Activated naive CD8-positive, alpha-beta T cell treated with anti-CD3 and anti-CD28 coated beads for 36 hours (primary cell): Measurements from ENCODE around the gene USP22. TPM values are rescaled to one million over a fixed set of nuclear protein-coding genes. Genes with fewer than 3 reads are reported as not detected.

Experiments
- DNase-seq: peaks from one replicate; pipeline ENCODE4 v3.0.0; 2021
- H3K27ac Mint-ChIP-seq: one replicate; pipeline ENCODE4 v1.8.0; 2022; ENCODE audit warnings: mild to moderate bottlenecking, moderate library complexity, mixed read lengths
- H3K27me3 Mint-ChIP-seq: one replicate; pipeline ENCODE4 v1.8.0; 2022; ENCODE audit warnings: mild to moderate bottlenecking, mixed read lengths
- H3K36me3 Mint-ChIP-seq: one replicate; pipeline ENCODE4 v1.8.0; 2021; ENCODE audit warnings: mild to moderate bottlenecking, mixed read lengths
- H3K4me1 Mint-ChIP-seq: one replicate; pipeline ENCODE4 v1.8.0; 2021; ENCODE audit warnings: mixed read lengths
- H3K4me3 Mint-ChIP-seq: one replicate; pipeline ENCODE4 v1.8.0; 2022; ENCODE audit warnings: mild to moderate bottlenecking, moderate library complexity, mixed read lengths
- H3K9me3 Mint-ChIP-seq: one replicate; pipeline ENCODE4 v1.8.0; 2022; ENCODE audit warnings: mixed read lengths
- total RNA-seq, 2 experiments: library from RNA; stranded (reverse); gene quantifications; one replicate each; pipeline ENCODE4 v1.2.3, GENCODE V29; 2021

The USP22 gene
- total RNA-seq, 2 experiments from 2014 or later: 178 to 183 TPM

DNA sequence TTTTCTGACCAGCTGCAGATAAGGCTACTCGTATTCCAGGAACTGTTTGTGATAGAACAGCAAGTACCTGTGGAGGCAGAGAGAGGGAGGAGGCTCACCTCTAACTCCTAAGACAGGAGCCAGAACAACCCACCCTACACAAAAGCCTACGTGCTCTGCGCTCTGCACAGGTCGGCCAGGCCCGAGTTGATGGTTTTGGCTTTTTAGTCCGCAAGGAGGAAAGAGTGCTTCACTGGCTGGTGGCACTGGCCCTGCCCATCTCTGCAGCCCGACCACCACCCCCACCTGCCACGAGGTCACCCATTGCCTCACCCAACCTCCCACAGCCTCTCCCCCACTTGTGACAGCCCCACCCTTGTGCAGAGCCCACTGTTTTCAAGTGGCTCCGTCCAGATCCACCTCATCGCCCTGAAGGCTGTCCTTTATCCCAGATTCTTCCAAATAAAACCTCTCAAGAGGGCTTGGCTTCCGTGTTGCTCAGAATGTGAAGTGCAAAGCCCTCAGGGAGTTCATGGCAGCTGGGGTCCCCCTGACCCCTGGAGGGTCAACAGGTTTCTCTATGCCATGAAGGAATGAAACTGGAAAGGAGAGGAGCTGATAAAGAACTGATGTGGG, 39.7 kb downstream of the USP22 start:
- no peak for DNase-seq
- H3K36me3 Mint-ChIP-seq: peaks cover 34% of the 10 kb centered on the region
- H3K9me3 Mint-ChIP-seq: no peaks in the 10 kb centered on the region
- no peak overlapping the region for H3K4me3 Mint-ChIP-seq
- H3K4me1 Mint-ChIP-seq: peaks cover 27% of the 10 kb centered on the region
- no peaks in the 10 kb centered on the region for H3K27me3 Mint-ChIP-seq
- H3K27ac Mint-ChIP-seq: no peak overlapping the region

DNA sequence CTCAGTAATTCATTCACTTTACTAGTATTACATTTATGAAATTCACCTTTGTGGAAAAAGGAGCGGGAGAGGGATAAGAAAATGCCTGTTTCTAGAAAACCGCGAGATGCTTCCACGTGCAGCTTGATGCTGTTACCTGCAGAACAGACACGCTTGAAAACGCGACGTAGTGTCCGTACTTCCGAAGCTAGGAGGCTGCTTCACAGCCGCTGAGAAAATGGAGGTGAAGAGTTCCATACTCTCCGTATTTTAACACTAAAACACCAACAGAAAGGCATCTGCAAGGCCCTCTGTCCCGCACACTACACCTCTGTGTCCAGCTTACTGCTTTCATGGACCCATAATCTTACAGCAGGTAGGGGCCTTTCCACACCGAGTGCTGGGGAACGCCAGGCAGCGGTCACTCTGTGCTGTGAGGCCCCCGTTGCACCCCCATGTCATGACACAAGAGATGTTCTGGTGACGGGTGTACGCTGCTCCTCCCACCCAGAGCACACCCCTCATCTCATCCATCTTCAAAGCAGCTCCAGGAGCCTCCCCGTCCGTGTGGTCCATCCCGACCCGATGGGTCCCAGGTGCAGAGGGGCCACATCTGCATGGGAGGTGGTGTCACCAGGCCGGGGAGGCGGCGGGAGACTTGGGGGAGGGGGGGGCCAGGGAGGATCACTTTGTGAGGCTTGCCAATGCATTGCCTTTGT, 40.4 kb downstream of the USP22 start:
- Mint-ChIP-seq H3K27ac (no peak overlapping the region), H3K27me3 (no peaks in the 10 kb centered on the region), H3K36me3 (peaks cover 30% of the 10 kb centered on the region), H3K4me3 (no peak overlapping the region), H3K9me3 (no peaks in the 10 kb centered on the region), H3K4me1 (peaks cover 30% of the 10 kb centered on the region)
- no peak for DNase-seq

DNA sequence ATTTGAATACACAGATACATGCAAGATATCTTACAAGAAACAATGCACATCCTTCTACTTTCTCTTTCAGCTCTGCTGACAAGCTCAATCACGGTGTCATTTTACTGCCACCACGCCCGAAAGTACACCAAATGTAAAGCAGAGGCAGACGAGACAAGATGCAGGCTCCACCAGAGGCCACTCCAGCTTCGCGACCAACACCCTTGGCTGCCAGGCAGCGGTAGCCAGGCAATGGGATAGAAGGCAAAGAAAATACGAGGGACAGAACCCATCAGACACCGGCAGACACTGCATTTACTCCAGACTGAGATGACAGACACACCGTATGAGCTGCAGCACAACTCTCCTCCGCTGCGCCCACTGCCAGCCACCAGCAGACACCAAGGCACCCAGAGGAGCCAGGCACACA, 41.0 kb downstream of the USP22 start:
- Mint-ChIP-seq H3K27me3 (no peaks in the 10 kb centered on the region), H3K36me3 (peaks cover 28% of the 10 kb centered on the region), H3K4me3 (no peak overlapping the region), H3K27ac (peak overlapping the region; percentile 44), H3K4me1 (peaks cover 30% of the 10 kb centered on the region), H3K9me3 (no peaks in the 10 kb centered on the region)
- DNase-seq: no peak

DNA sequence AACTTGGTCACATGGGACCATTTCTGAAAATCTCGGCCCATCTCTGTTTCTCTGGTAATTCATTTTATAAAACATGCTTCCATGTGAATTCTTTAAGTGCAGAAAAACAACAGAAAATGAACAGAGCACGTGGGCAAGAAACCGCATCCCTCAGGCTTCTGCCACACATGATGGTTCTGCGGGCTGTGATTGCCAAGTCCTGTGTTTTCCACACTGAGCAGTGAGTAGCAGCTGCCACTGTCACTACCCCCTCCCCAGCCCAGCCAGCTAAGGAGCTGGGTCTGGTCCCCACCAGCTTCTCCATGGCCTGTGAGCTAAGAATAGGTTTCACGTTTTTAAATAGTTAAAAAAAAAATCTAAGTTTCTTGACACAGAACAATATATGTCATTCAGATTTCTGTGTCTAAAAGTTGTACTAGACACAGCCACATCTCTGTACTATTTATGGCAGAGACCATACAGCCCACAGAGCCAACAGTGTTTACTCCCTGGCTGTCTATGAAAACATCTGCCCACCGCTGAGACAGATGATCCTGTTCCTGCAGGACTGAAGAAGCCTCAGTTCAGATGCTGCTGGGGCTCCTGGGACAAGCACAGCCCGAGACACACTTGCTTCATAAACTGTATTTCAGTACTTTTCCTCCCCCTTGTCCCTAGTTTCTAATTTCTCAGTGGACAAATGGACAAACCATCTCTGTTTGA, 41.5 kb downstream of the USP22 start:
- Mint-ChIP-seq H3K9me3 (no peaks in the 10 kb centered on the region), H3K4me3 (no peak overlapping the region), H3K36me3 (peaks cover 24% of the 10 kb centered on the region), H3K27me3 (no peaks in the 10 kb centered on the region), H3K27ac (peak overlapping the region; percentile 44), H3K4me1 (peaks cover 30% of the 10 kb centered on the region)
- no peak for DNase-seq

DNA sequence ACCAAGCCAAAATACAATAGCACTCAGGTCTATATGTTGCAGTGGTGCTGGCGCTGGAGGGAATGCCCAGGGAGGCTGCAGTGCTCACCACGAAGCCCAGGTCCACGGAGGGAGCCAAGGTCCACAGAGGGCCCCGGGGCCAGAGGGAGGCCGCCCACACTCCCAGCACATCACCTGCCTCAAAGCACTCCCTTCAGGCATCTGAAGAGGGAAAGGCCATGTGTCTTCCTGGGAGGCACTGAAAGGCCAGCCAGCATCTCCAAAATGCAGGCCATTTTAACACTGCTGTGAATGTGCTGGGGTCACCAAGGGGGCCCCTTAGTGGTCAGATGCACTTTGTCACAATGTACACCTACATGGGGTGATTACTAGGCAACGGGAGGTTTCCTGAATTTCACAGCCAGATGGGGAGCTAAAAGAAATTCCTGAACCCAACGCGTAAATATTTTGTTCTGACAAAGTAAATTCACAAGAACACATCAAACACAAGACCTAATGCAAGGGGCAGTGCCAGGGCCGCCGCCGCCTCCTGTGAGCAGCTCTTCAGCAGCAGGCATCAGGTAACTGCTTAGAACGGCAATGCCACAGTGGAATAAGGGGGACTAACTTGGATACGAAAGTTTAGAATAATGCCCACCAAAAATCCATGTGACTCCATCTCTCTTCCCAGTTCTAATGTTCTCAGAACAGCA, 42.8 kb downstream of the USP22 start:
- H3K36me3 Mint-ChIP-seq: peaks cover 16% of the 10 kb centered on the region
- no peaks in the 10 kb centered on the region for H3K9me3 Mint-ChIP-seq
- DNase-seq: no peak
- peak overlapping the region; percentile 81 for H3K27ac Mint-ChIP-seq
- H3K27me3 Mint-ChIP-seq: no peaks in the 10 kb centered on the region
- H3K4me1 Mint-ChIP-seq: peaks cover 30% of the 10 kb centered on the region
- no peak overlapping the region for H3K4me3 Mint-ChIP-seq

DNA sequence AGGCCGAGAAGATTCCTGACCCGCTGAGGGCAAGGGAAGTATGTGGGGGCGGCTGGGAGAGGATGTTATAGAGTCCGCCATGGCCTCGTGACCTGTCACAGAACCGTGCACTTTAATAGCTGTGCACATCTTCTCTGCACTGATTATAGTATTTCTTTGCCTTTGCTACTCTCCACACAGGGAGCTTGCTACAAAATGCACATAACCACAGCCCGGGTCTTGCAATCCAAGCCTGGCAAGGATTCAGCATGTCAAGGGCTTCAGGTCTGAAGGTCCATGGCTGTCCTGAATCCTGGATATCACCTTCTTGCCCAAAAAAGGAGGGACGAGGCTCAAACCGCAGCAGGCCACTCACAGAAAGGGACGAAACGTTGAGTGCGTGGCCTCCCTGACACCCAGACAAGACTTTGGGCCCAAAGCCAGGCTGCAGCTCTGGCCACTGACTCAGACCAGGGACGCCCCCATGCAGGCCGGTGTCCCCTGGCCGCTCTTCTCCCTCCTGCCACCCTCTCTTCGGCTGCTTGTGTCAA, 43.7 kb downstream of the USP22 start:
- Mint-ChIP-seq H3K9me3 (no peaks in the 10 kb centered on the region), H3K27me3 (no peaks in the 10 kb centered on the region), H3K4me3 (no peak overlapping the region), H3K27ac (peak overlapping the region; percentile 81), H3K4me1 (peaks cover 30% of the 10 kb centered on the region), H3K36me3 (peaks cover 16% of the 10 kb centered on the region)
- DNase-seq: no peak

DNA sequence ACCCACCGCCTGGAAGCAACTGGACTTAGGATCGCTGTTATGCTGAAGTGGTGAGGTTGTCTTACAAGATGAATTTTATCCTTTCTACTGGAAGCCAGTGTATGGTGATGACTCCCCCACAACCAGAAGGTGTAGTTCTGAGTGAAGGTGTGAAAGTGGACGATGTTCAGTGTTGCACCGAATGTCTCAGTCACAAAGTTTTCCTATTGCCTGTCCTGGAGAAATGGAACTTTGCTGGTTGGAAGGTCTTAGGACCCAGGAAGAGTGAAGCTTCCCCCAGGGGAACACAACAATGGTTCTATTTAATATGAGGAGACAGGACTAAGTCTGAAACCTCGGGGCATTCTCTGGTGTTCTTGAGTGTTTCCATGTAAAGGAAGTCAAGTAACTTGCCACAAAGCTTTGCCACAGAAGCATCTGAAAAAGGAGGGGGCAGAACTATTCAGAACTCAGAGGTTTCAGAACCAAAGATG, 44.2 kb downstream of the USP22 start:
- peaks cover 16% of the 10 kb centered on the region for H3K36me3 Mint-ChIP-seq
- H3K4me3 Mint-ChIP-seq: no peak overlapping the region
- peaks cover 30% of the 10 kb centered on the region for H3K4me1 Mint-ChIP-seq
- H3K27me3 Mint-ChIP-seq: no peaks in the 10 kb centered on the region
- H3K9me3 Mint-ChIP-seq: no peaks in the 10 kb centered on the region
- DNase-seq: no peak
- H3K27ac Mint-ChIP-seq: peak overlapping the region; percentile 81

DNA sequence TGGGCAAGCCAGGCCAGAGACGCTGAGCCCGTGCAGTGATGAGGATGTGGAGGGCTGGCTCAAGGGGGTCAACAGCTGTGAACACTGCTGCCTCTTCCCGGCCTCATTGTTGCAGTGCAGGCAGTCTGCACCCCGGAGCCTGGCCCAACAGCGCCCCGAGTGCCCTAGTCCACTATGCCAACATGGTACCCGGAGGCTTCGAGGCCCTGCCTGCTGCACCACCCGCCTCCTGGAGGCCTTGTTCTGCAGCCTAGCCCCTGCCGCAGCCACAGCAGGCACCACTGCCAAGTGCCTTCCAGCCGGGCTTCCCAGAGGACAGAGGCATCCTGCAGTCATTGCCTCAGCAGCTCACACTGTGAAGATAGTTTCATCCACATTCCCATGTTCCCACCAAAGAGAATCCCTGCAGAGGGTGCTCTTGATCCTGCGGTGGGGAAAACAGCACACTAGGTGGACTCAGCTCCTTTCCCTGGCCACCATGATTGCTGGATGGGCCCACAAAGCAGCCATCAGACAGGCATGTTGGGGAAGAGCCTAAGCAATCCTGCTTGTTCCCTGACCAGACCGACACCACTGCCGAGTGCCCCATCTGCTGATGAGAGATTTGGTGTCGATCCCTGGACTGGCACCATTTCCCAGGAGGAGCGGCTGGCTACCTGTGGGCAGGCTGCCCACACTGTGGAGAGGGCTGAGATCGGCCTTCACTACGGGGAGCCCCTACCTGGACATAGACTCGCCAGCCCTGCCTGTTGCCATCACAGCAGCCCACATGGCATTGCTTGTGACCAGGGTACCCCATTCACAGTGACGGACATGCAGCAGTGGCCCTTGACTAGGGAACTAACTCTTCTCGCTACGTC, 44.9 kb downstream of the USP22 start:
- Mint-ChIP-seq H3K27me3 (no peaks in the 10 kb centered on the region), H3K27ac (no peak overlapping the region), H3K9me3 (no peaks in the 10 kb centered on the region), H3K36me3 (peaks cover 16% of the 10 kb centered on the region), H3K4me1 (peaks cover 32% of the 10 kb centered on the region), H3K4me3 (no peak overlapping the region)
- DNase-seq: no peak

DNA sequence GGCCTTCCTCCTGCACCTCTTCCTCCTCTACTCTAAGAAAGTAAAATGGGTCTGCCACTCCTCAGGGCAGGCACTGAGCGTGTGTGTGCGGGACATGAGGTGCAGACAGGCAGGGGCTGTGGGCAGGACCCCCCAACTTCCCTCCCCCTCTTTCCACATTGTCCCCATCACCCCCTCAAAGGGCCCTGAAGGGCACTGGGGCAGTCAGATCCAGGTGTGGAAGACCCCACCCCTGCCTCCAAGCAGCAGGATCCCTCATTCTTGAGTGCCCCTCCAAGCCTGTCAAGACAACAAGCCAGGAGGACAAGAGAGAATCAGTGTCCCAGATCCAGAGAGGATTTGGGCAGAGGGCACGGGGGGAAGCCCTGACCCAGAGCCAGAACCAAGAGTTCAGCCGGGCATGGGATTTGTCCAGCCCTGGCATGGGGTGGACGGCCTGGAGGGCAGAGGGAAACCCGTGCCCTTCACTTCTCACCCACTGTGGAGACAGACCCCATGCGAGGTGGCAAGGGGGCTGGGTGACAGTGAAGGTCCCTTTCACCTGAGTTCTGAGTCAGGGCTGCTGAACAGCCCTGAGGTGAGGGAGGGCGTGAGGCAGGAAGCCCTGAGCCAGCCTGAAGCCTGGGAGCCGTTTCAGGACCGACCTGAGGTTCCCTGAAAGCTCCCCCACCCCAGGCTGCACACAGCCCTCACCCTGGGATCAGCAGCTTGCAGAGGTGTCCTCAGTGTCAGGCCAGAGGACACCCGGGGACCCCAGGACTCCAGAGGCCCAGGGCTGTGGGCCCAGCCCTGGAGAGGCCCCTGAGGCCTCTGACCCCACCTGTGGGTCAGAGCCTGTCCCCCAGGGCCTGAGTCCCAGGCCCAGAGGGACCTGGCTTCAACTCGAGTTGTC, 45.8 kb downstream of the USP22 start:
- DNase-seq: no peak
- no peaks in the 10 kb centered on the region for H3K27me3 Mint-ChIP-seq
- H3K27ac Mint-ChIP-seq: no peak overlapping the region
- no peak overlapping the region for H3K4me3 Mint-ChIP-seq
- H3K9me3 Mint-ChIP-seq: no peaks in the 10 kb centered on the region
- peaks cover 32% of the 10 kb centered on the region for H3K4me1 Mint-ChIP-seq
- H3K36me3 Mint-ChIP-seq: peaks cover 16% of the 10 kb centered on the region

DNA sequence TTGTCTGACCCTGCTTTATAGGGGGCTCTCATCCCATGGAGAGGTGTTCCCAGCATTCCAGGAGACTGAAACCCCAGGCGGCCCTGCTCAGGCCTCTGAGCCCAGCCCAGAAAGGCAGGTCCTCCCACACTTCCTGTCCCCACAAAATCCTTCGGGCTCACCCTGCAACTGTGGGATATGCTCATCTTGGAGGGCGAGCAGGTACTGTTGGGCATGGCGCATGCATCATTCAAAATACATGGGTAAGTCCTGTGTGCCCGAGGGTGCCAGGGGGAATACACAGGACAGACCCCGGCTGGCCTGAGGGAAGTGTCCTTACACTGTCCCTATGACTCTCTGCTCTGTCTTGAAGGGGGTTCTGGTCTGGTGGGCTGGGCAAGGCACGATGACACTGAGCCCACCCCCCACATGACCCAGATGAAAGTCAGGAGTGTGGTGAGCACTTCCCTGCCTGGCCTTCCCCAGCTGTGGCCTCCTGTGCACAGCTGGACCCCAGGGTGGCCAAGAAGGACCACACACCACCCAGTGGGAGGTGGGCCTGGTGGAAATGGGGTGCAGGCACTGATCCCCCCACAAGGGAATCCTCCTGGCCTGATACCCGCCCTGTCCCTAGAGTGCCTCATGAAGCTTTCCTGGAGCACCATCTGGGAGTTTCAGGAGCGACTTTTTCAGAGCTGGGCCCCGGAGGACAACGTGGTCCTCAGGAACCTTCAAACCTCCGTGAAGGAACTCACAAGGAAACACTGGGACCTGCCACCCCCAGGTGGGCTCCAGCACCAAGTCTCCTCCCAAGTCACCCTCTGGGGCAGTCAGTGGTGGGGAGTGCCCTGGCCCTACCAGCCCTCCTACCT, 46.7 kb downstream of the USP22 start:
- Mint-ChIP-seq H3K4me3 (no peak overlapping the region), H3K4me1 (peaks cover 25% of the 10 kb centered on the region), H3K27ac (no peak overlapping the region), H3K27me3 (no peaks in the 10 kb centered on the region), H3K36me3 (peaks cover 10% of the 10 kb centered on the region), H3K9me3 (no peaks in the 10 kb centered on the region)
- no peak for DNase-seq

DNA sequence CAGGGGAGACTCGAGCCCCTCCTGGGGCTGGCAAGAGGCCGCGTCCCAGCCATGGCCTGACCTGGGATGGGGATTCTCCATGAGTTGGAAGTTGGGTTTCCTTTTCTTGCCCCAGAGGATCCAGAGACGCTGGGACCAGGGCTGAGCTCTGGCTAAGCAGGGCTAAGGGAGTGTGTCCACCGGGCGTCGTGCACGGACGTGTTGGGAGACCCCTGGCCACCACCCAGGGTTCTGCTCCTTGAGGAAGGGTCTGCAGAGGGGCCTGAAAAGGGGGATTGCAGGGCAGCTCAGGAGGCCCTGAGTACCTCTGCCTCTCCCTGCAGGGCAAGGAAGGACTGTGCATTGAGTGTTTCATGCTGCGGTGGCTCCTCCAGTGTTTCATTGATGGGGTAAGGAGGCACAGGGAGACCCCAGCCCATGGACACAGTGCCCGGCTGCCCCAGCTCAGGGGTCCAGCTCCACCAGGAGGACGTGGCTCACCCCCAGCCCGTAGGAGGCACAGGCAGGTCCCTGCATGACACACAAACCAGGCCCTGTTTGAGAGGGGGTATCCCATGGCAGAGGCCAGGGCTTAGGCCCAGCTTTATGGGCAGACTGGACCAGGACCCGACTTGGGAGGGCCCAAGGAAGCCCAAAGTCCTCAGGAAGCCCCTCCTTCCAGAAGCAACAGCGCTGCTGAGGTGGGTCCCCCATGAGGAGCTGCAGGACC, 47.5 kb downstream of the USP22 start:
- DNase-seq: no peak
- Mint-ChIP-seq H3K9me3 (no peaks in the 10 kb centered on the region), H3K27ac (no peak overlapping the region), H3K27me3 (no peaks in the 10 kb centered on the region), H3K4me3 (no peak overlapping the region), H3K4me1 (peaks cover 20% of the 10 kb centered on the region), H3K36me3 (peaks cover 9% of the 10 kb centered on the region)

DNA sequence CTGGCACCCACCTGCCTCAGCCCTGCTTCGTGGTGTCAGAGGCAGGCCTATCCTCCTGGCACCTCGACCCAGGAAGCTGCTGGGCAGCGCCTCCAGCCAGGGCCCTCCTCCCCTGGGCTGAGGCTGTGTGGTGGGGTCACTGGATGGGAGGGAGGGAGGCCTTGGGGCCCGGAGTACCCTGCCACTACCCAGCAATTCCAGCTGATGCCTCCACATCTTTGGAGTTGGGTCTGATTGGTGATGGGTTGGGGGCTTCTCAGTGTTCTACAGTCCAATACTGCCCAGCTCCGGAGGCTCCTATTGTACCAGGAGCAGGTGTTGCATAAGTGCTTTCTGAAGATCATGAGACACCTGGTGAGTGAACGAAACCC, 48.0 kb downstream of the USP22 start:
- Mint-ChIP-seq H3K9me3 (no peaks in the 10 kb centered on the region), H3K27me3 (no peaks in the 10 kb centered on the region), H3K27ac (no peak overlapping the region), H3K4me1 (peaks cover 20% of the 10 kb centered on the region), H3K36me3 (peaks cover 5% of the 10 kb centered on the region), H3K4me3 (no peak overlapping the region)
- DNase-seq: no peak
